Mucosa of rectum (tissue), 2 donors: Measurements from ENCODE around the gene STK24.

Experiments used
- H3K27ac ChIP-seq, 2 donors: one replicate each; pipeline ENCODE4 v1.7.0; 2013; ENCODE audit warnings: inconsistent platforms in 2 of 2, low read depth in 2 of 2, low read length in 2 of 2
- H3K27me3 ChIP-seq, 2 donors: one replicate each; pipeline ENCODE4 v1.7.0; 2013; ENCODE audit warnings: low read length in 2 of 2; ENCODE audit not compliant: control insufficient read depth in 2 of 2, insufficient read depth in 2 of 2
- H3K36me3 ChIP-seq, 2 donors: one replicate each; pipeline ENCODE4 v1.7.0; 2013; ENCODE audit warnings: low read length in 2 of 2; ENCODE audit not compliant: control insufficient read depth in 2 of 2, insufficient read depth in 2 of 2
- H3K4me1 ChIP-seq, 2 donors: one replicate each; pipeline ENCODE4 v1.7.0; 2013; ENCODE audit warnings: low read length in 2 of 2, mild to moderate bottlenecking in 1 of 2; ENCODE audit not compliant: control insufficient read depth in 2 of 2, insufficient read depth in 2 of 2
- H3K4me3 ChIP-seq, 2 donors: one replicate each; pipeline ENCODE4 v1.7.0; 2013; ENCODE audit warnings: low read length in 2 of 2
- H3K9ac ChIP-seq, 2 donors: one replicate each; pipeline ENCODE4 v1.7.0; 2013; ENCODE audit warnings: low read length in 2 of 2, low read depth in 1 of 2, mild to moderate bottlenecking in 1 of 2
- H3K9me3 ChIP-seq, 2 donors: one replicate each; pipeline ENCODE4 v1.7.0; 2013; ENCODE audit warnings: low read length in 2 of 2; ENCODE audit not compliant: control insufficient read depth in 2 of 2
- donor health status: healthy.
- donor health status: Normal muscosa, but diverticular disease.

STK24 gene

GRCh38 chr13:98468929-98469328 lies 108.0 kb downstream of the STK24 start:
- H3K27me3 ChIP-seq, result no peaks in the 10 kb centered on the region
- H3K27ac ChIP-seq, result no peak overlapping the region
- peaks cover 3 to 5% of the 10 kb centered on the region in 2 donors for H3K4me1 ChIP-seq
- no peak overlapping the region for H3K4me3 ChIP-seq
- no peaks in the 10 kb centered on the region for H3K9me3 ChIP-seq
- H3K9ac ChIP-seq, result no peak overlapping the region
- peaks cover 60 to 71% of the 10 kb centered on the region in 2 donors for H3K36me3 ChIP-seq

GRCh38 chr13:98468361-98468760 lies 108.5 kb downstream of the STK24 start:
- no peaks in the 10 kb centered on the region for H3K9me3 ChIP-seq
- H3K4me1 ChIP-seq, result peaks cover 1 to 3% of the 10 kb centered on the region in 2 donors
- peaks cover 62 to 71% of the 10 kb centered on the region in 2 donors for H3K36me3 ChIP-seq
- H3K27ac ChIP-seq, result no peak overlapping the region
- H3K4me3 ChIP-seq, result no peak overlapping the region
- H3K9ac ChIP-seq, result no peak overlapping the region
- no peaks in the 10 kb centered on the region for H3K27me3 ChIP-seq

GRCh38 chr13:98467263-98467985 lies 109.5 kb downstream of the STK24 start:
- Histone ChIP-seq H3K36me3 (peaks cover 65 to 74% of the 10 kb centered on the region in 2 donors), H3K27me3 (no peaks in the 10 kb centered on the region), H3K9me3 (no peaks in the 10 kb centered on the region), H3K4me3 (no peak overlapping the region), H3K9ac (no peak overlapping the region), H3K27ac (no peak overlapping the region), H3K4me1 (peaks cover 0 to 3% of the 10 kb centered on the region in 2 donors)

- Histone ChIP-seq H3K36me3 (peaks cover 64 to 73% of the 10 kb centered on the region in 2 donors), H3K27me3 (no peaks in the 10 kb centered on the region), H3K27ac (no peak overlapping the region), H3K4me3 (no peak overlapping the region), H3K4me1 (peaks cover 0 to 5% of the 10 kb centered on the region in 2 donors), H3K9ac (no peak overlapping the region), H3K9me3 (no peaks in the 10 kb centered on the region)
Measured at GRCh38 chr13:98466634-98467236, 110.2 kb downstream of the STK24 start.

GRCh38 chr13:98462946-98463345 lies 114.0 kb downstream of the STK24 start:
- no peak overlapping the region for H3K9ac ChIP-seq
- no peak overlapping the region for H3K27ac ChIP-seq
- H3K4me3 ChIP-seq, result no peak overlapping the region
- no peaks in the 10 kb centered on the region for H3K27me3 ChIP-seq
- peaks cover 67 to 74% of the 10 kb centered on the region in 2 donors for H3K36me3 ChIP-seq
- H3K4me1 ChIP-seq, result peaks cover 0 to 5% of the 10 kb centered on the region in 2 donors
- H3K9me3 ChIP-seq, result no peaks in the 10 kb centered on the region

- Histone ChIP-seq H3K27me3 (no peaks in the 10 kb centered on the region), H3K9ac (no peak overlapping the region), H3K27ac (no peak overlapping the region), H3K9me3 (no peaks in the 10 kb centered on the region), H3K4me1 (peaks cover 0 to 3% of the 10 kb centered on the region in 2 donors), H3K4me3 (no peak overlapping the region), H3K36me3 (peaks cover 65 to 70% of the 10 kb centered on the region in 2 donors)
Measured at GRCh38 chr13:98462241-98462882, 114.5 kb downstream of the STK24 start.

- no peak overlapping the region for H3K27ac ChIP-seq
- peaks cover 70 to 74% of the 10 kb centered on the region in 2 donors for H3K36me3 ChIP-seq
- H3K4me1 ChIP-seq, result peaks cover 0 to 2% of the 10 kb centered on the region in 2 donors
- H3K4me3 ChIP-seq, result no peak overlapping the region
- H3K27me3 ChIP-seq, result no peaks in the 10 kb centered on the region
- no peak overlapping the region for H3K9ac ChIP-seq
- H3K9me3 ChIP-seq, result no peaks in the 10 kb centered on the region
Measured at GRCh38 chr13:98461486-98462240, 115.2 kb downstream of the STK24 start.

- Histone ChIP-seq H3K27me3 (no peaks in the 10 kb centered on the region), H3K9ac (no peak overlapping the region), H3K9me3 (no peaks in the 10 kb centered on the region), H3K27ac (no peak overlapping the region), H3K4me1 (peaks cover 0 to 2% of the 10 kb centered on the region in 2 donors), H3K4me3 (no peak overlapping the region), H3K36me3 (peaks cover 69 to 71% of the 10 kb centered on the region in 2 donors)
Measured at GRCh38 chr13:98460516-98460915, 116.4 kb downstream of the STK24 start.

- H3K36me3 ChIP-seq, result peaks cover 64 to 67% of the 10 kb centered on the region in 2 donors
- H3K4me3 ChIP-seq, result no peak overlapping the region
- H3K27ac ChIP-seq, result no peak overlapping the region
- H3K9me3 ChIP-seq, result no peaks in the 10 kb centered on the region
- no peaks in the 10 kb centered on the region for H3K27me3 ChIP-seq
- H3K4me1 ChIP-seq, result peaks cover 0 to 2% of the 10 kb centered on the region in 2 donors
- no peak overlapping the region for H3K9ac ChIP-seq
Measured at GRCh38 chr13:98459721-98460370, 117.1 kb downstream of the STK24 start.
